A204.1 (cell line): ENCODE data around the gene FZD10.

Experiments
- FAIRE-seq: peaks from 2 replicates; lab custom pipeline; 2012; peaks lifted over from hg19 to GRCh38; lab: Jason Lieb, UNC

FZD10 gene

DNA sequence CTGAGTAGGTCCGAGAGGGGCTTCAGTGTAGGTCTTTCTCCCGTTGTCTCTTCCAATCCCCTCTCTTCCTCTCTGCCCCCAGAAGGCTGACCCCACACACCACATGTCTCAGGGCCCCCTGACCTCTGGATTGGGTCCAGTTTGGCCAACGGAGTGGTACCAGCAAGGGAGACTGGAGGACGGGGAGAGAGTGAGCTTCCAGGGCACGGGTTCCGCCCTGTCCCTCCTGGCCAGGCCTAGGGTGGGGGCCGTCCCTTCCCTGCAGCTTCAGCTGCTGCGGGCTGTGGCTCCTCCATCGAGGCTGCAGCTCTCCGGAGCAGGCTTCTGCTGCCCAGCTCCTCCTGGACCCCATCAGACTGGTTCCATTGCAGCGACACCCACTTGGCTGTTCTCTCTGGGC, 17.4 kb downstream of the FZD10 start:
- no peak for FAIRE-seq

DNA sequence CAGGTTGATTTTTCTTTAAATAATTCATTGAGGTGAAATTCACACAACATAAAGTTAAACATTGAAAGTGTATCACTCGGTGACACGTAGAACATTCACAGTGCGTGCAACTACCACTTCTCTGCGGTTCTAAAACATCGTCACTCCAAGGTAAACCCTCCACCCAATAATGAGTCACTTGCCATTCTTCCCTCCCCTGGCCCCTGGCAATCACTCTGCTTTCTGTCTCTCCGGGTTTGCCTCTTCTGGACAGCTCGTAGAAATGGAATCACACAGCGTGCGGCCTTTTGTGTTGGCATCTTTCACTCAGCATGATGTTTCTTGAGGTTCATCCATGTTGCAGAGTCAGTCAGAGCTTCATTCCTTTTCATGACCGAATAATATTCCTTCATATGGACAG, 18.9 kb downstream of the FZD10 start:
- FAIRE-seq = no peak

DNA sequence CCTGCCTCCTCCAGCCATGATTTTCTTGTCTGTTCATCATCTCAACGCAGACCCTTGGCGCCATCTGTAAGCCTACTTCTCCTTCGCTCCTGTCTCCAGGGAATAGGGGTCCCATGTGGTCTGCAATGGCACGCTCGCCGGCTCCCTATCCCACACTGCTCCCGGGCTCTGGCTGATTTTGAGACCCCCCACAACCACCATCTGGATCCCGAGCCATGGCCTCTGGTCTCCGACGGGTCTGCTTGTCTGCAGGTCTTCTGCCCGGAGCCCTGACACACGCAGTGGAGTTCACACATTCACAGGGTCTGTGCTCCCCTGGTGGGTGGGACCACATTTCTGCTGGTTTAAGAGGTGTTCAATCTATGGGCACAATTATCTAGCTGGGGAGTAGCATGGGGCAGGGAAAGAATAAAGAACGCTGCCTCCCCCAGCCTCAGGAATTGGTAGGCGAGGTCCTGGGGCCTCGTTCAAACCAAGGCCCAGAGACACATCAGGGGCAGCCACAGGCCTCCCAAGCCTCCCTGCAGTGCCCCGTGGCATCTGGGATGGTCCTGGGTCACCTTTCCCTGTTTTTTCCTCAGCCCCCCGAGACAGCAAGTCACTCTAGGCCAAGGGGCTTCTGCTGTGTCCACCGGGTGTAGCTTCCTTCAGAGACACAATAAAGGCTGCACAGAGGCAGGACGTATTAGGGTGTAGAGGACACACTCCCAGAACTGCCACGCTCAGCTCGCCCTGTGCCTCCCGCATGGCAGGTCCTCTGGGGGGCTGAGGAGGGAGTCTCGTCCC, 21.5 kb downstream of the FZD10 start:
- FAIRE-seq = no peak

DNA sequence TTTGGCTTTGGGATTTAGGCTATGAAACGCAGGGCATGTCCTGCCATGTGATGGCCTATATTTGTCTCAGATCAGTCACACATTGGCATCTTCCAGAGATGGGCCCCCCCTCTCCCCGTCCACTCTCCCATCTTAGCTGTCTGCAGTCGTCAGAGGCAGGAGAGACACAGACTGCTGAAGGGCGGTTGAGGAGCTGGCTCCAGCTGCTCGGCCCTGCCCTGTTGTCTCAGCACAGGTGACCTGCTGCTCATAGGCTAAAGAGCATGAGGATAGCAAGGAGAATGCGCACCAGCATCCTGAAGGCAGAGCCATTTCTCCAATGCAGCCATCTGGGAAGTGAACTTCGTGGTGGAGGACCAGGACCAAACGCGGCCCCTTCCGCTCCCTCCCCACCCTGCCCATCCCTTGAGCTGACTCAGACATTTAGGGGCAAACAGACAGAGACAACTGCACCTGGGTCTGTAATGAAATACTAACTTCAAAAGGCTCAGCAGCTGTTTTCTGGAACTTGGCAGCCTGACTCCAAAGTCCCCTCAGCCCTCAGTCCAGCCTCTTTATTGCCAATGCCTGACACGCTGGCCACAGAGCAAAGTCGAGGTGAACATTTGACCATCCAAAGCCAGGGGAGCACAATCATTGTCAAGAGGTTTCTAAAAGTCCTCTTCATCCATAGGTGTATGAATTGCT, 22.3 kb downstream of the FZD10 start:
- no peak for FAIRE-seq

DNA sequence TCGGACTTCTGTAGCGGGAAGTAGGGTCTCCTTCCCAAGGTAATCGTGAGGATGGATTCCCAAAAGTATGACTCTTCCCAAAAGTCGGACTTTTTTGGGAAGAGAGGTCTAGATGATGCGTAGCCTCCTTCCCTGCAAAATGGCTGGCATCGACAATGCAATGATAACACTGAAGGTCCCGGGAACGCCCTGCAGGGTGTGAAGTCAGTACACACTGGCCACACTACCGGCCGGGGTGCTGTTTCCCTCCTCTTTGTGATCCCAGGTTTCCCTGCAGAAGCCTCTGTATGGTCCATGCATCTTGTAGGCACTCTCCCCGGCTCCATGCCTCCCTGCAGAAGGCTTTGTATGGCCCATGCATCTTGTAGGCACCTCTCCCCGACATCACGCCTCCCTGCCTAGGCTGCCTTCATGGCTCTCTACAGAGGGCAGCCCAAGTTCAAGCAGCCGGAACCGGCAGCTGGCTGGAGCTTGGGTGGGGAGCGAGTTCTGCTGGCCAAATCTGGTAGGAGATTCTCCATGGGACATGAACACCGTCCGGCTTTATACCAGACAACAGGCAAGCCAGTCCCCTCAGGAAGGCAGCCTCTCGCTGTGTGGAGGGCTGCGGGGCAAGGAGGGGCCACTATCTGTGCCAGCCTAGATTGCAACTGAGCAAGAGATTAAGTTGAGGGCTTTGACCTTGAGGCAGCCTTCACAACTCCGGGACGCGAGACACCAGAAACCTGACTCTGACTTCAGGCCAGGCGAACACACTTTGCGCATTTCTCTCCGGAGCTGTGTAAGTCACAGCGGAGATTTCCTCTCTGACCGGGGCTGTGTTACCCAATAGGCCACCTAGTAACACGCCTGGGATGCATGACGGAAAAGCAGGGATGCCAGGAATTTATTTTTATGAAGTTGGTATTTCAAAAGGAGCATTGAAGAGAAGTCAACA, 23.5 kb downstream of the FZD10 start:
- FAIRE-seq = no peak

DNA sequence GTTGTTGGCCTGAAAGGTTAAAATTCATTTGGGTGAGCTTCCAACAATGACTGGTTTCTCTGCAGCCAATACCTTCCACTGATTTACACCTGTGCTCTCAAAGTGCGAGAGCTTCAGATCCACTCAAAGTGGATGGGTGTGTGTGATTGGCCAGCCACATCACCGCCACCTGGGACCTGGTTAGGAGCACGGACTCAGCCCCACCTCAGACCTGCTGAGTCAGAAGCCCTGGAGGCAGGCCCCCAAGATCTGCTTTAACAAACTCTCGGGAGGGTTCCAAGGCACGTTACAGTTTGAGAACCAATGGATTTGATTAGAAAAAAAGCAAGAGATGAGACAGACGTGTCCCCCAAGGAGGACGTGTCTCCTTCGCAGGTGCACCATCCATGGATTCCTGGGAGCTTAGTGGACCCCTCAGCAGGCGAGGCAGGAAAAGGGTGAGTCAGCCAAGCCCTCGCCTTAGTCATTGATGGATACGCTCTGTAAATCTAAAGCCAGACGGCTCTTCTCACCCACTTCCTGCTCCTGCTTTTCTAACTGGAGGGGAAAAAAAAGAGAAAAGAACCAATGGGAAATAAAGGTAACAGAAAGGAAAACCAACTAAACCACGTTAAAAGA, 24.5 kb downstream of the FZD10 start:
- FAIRE-seq = no peak

- FAIRE-seq = no peak
Measured at GRCh38 chr12:130192642-130193345, 30.5 kb downstream of the FZD10 start.

- FAIRE-seq = no peak
Measured at GRCh38 chr12:130194154-130194553, 31.9 kb downstream of the FZD10 start.

DNA sequence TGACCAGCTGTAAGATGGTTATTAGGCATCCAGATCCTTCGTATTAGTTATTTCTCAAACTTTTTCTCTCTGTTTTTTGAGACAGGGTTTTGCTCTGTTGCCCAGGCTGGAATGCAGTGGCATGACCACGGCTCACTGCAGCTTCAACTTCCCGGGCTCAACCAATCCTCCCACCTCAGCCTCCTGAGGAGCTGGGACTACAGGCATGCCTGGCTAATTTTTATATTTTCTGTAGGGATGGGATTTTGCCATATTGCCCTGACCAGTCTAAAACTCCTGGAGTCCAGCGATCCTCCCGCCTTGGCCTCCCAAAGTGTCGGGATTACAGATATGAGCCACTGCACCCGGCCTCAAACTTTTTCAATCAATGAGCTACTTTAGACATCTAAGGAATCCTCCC, 33.1 kb downstream of the FZD10 start:
- FAIRE-seq = no peak

DNA sequence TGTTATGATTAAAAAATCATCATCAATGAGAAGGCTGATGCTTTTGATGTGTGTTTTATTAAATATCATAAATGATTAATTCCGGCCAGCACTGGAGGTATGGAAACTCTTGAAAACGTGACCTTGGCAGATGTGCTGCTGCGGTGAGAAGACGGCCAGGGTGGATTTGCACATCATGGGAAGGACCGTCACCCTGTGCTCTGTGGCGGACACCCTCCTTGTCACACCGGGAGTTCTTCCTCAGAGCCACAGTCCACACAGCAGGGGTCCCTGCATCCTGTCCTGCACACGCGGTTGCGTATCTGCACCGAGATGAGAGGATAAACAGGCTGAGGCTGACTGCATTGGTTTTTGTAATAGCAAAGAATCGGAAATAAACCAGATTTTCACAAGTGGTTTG, 33.5 kb downstream of the FZD10 start:
- FAIRE-seq = no peak

DNA sequence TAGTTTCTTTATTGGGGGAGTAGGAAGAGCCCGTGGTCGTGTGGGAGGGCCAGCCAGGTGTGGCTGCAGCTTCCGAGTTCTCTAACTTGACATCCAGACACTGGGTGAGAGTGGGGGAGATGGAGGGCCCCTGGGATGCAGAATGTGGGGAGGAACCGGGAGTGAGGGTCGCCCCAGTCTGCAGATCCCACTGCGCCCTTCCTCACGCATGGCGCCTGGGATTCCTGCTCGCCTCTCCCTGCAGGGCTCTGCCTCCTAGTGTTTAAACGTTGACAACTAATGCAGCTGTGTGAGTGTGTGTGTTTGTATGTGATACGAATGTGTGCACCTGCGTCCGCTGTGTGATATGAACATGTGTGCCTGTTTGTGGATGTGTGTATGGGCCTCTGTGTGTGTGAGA, 34.6 kb downstream of the FZD10 start:
- FAIRE-seq = no peak

DNA sequence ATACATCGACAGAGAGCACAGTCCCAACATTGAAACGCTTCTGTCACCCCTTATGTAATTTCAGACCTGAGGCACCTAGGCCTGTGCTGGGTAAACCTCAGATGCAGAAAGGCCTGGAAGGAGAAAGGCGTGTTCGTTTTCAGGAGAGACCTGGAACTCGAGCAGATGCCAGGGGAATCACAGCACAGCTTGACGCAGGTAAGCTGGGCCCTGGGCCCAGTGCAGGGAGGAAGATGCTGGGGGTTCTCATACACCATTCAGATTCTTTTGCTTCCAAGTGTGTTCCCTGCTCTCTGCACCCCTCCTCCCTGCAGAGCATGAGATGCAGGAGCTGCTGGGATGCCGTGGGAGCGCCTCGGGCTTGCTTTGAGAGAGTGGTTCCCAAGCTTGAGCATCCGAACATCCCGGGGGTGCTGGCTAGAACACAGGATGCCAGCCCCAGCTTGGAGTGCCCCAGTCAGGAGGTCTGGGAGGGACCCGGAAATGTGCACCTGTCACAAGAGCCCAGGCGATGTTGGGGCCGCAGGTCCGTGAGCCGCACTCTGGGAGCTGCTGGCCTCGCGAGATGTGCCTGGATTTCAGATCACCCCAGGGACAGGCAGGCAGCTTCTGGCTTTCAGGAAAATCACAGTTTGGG, 35.9 kb downstream of the FZD10 start:
- FAIRE-seq = no peak

- no peak for FAIRE-seq
Measured at GRCh38 chr12:130198663-130199060, 36.4 kb downstream of the FZD10 start.

- no peak for FAIRE-seq
Measured at GRCh38 chr12:130199581-130200390, 37.5 kb downstream of the FZD10 start.

GRCh38 chr12:130200445-130200844, 38.2 kb downstream of the FZD10 start:
- FAIRE-seq = no peak

DNA sequence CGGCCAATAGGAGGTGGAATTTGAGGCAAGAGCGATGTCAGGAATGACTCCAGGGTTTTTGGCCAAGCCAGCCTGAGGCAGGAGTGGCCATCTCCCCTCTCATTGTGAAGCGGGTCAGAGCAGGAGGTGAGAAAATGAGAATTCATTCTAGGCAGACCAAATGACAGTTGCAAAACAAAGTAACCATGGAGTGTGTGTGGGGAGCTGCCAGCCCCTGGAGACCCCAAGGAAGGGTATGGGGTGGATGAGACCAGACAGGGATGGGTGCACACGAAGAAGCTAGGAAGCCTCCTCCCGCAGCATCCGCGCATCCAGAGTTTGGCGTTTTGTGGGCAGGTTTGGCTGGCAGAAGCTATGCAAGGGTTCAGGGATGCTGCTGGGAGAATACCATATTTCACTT, 38.8 kb downstream of the FZD10 start:
- FAIRE-seq = no peak

DNA sequence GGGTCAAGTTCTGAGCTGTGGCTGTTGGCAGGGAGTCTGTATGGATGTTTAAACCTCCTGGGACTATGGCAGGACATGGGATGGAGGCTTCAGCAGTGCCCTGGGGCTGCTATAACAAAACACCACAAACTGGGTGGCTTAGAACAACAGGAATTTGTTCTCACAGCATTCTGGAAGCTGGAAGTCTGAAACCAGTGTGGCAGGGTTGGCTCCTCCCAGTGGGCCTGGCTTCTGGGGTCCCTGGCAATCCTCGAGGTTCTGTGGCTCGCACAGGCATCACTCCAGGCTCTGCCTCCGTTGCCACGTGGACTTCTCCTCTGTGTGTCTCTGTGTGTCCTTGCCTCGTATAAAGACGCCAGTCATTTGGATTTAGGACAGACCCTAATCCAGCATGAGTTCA, 39.9 kb downstream of the FZD10 start:
- no peak for FAIRE-seq

GRCh38 chr12:130203151-130203550, 40.9 kb downstream of the FZD10 start:
- FAIRE-seq = no peak

DNA sequence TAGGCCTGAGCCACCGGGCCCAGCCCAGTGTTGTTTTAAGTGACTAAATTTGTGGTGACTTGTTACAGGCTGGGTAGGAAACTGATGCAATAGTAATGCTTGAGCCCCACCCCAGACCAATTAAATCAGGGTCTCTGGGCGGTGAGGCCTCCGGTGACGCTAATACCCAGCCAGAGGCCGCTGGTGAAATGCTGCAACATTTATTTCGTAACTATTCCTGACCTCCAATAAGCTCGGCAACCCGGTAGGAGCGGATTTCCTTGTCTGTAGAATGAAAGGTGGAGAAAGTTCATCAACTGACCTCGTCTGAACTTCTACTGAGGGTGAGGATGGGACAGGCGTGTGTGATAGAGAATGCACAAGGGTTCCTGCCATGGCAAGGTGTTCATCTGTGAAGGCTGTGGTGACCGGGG, 42.3 kb downstream of the FZD10 start:
- FAIRE-seq = no peak

DNA sequence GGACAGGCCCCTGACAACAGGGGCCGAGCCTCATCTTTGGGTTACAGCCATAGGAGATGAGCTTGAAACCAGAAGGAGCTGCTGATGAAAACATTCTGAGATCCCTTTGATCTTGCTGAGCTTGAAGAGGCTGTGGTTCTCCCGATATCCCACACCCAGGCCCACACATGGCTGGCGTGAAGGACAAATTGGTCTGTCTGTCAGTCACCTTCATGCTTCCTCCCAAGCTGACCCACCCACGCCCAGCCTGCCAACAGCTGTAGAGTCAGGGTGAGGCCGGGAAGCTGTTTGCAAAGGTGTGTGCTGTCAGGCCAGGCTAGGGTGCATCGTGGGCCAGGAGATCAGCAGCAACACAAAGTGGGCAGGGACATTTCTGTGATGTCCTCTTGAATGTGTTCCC, 43.2 kb downstream of the FZD10 start:
- FAIRE-seq = no peak
